Dendritic cell treated with granulocyte-macrophage colony-stimulating factor and Interleukin-4, amounts not matched to agents 40 ng/mL and 50 ng/mL, for 4 days (primary cell): ENCODE results near the gene ARTN.

Experiments used
- H3K27ac Mint-ChIP-seq: one replicate; pipeline ENCODE4 v1.8.0; 2022; ENCODE audit warnings: mild to moderate bottlenecking, mixed read lengths
- H3K27me3 Mint-ChIP-seq: one replicate; pipeline ENCODE4 v1.8.0; 2022; ENCODE audit warnings: mild to moderate bottlenecking, mixed read lengths
- H3K36me3 Mint-ChIP-seq: one replicate; pipeline ENCODE4 v1.8.0; 2022; ENCODE audit warnings: low read depth, mixed read lengths
- H3K4me1 Mint-ChIP-seq: one replicate; pipeline ENCODE4 v1.8.0; 2022; ENCODE audit warnings: low read depth, mixed read lengths
- H3K4me3 Mint-ChIP-seq: one replicate; pipeline ENCODE4 v1.8.0; 2022; ENCODE audit warnings: mild to moderate bottlenecking, moderate library complexity, mixed read lengths
- H3K9me3 Mint-ChIP-seq: one replicate; pipeline ENCODE4 v1.8.0; 2022; ENCODE audit warnings: mixed read lengths
- intact Hi-C: fragments of 100-400 bp; cut with micrococcal nuclease; formaldehyde crosslinking; loops from one replicate; pipeline ENCODE4 v1.15.0; 2022

ARTN gene

GRCh38 chr1:43976045-43976444 is 42.4 kb downstream of the ARTN start:
- H3K9me3 Mint-ChIP-seq, result no peaks in the 10 kb centered on the region
- intact Hi-C loops, result no loop called here
- peak overlapping the region; percentile 86 for H3K27ac Mint-ChIP-seq
- H3K36me3 Mint-ChIP-seq, result peaks cover 61% of the 10 kb centered on the region
- H3K27me3 Mint-ChIP-seq, result no peaks in the 10 kb centered on the region
- peak overlapping the region; percentile 86 for H3K4me3 Mint-ChIP-seq
- peaks cover 67% of the 10 kb centered on the region for H3K4me1 Mint-ChIP-seq

GRCh38 chr1:43976890-43977289 is 43.3 kb downstream of the ARTN start:
- H3K4me1 Mint-ChIP-seq, result peaks cover 64% of the 10 kb centered on the region
- H3K27ac Mint-ChIP-seq, result peak overlapping the region; percentile 27
- H3K9me3 Mint-ChIP-seq, result no peaks in the 10 kb centered on the region
- H3K4me3 Mint-ChIP-seq, result peak overlapping the region; percentile 86
- no peaks in the 10 kb centered on the region for H3K27me3 Mint-ChIP-seq
- H3K36me3 Mint-ChIP-seq, result peaks cover 59% of the 10 kb centered on the region
- intact Hi-C loops, result no loop called here

DNA sequence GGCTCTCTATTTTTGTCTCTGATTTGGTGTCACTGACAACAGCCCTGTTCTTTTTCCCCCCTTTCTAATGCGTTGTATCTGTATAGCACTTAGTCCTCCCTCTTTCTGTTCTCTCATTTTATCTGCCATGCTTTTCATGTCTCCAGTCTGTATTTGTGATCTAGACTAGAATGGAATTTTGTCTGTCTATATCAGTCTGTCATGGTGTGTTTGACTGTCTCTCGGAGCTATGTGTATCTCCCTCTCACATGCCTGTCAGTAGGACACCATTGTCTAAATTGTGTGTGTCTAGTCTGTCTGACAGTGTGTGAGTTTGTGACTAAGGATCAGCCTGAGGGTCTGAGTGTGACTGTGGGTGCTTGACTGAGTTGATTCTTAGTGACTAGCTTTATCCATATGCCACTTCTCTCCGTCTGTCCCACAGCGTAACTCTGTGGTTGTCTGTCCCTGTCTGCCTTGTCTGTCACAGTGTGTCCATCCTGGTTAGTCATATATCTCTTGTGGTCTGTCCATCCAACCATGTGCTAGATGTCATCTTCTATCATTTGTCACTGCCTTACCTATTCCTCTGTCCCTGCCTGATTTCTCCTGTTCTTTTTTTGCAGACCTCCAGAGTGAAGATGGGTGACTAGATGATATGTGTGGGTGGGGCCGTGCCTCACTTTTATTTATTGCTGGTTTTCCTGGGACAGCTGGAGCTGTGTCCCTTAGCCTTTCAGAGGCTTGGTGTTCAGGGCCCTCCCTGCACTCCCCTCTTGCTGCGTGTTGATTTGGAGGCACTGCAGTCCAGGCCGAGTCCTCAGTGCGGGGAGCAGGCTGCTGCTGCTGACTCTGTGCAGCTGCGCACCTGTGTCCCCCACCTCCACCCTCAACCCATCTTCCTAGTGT is 44.0 kb downstream of the ARTN start:
- intact Hi-C loops, result no loop called here
- Mint-ChIP-seq H3K27ac (peak overlapping the region; percentile 27), H3K27me3 (no peaks in the 10 kb centered on the region), H3K4me1 (peaks cover 68% of the 10 kb centered on the region), H3K4me3 (peak overlapping the region; percentile 86), H3K9me3 (no peaks in the 10 kb centered on the region), H3K36me3 (peaks cover 52% of the 10 kb centered on the region)

- H3K27ac Mint-ChIP-seq, result peak overlapping the region; percentile 59
- H3K4me3 Mint-ChIP-seq, result peak overlapping the region; percentile 74
- H3K4me1 Mint-ChIP-seq, result peaks cover 73% of the 10 kb centered on the region
- no peaks in the 10 kb centered on the region for H3K9me3 Mint-ChIP-seq
- intact Hi-C loops, result no loop called here
- H3K36me3 Mint-ChIP-seq, result peaks cover 49% of the 10 kb centered on the region
- peaks cover under 1% of the 10 kb centered on the region for H3K27me3 Mint-ChIP-seq
Measured at GRCh38 chr1:43978264-43978550, 44.6 kb downstream of the ARTN start.

GRCh38 chr1:43978551-43979260 is 45.1 kb downstream of the ARTN start, which contains the start of gene B4GALT2:
TSS of gene B4GALT2 (plus strand) at chr1:43979210. CDS start at chr1:43981161, 1,951 bp downstream.
- H3K36me3 Mint-ChIP-seq, result peaks cover 49% of the 10 kb centered on the region
- intact Hi-C loops, result no loop called here
- peaks cover 2% of the 10 kb centered on the region for H3K27me3 Mint-ChIP-seq

DNA sequence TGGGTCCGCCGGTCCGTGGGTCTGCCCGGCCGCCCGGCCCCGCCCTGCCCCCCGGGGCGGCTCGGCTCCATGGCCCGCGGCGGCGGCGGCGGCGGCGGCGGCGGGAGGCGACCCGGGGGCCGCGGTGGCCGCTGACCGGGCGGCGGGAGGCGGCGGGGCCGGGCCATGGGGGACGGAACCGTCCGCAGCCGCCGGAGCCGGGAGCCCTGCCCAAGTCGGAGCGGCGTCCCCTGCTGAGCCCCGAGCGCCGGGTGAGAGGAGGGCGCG is 45.6 kb downstream of the ARTN start:
- H3K27ac Mint-ChIP-seq, result no peak overlapping the region
- intact Hi-C loops, result no loop called here
- H3K27me3 Mint-ChIP-seq, result peaks cover 2% of the 10 kb centered on the region
- H3K9me3 Mint-ChIP-seq, result no peaks in the 10 kb centered on the region
- H3K4me3 Mint-ChIP-seq, result no peak overlapping the region
- H3K4me1 Mint-ChIP-seq, result peaks cover 68% of the 10 kb centered on the region
- peaks cover 47% of the 10 kb centered on the region for H3K36me3 Mint-ChIP-seq

More at GRCh38 chr1:43978551-43979260, 45.1 kb downstream of the ARTN start, which contains the start of gene B4GALT2:
- peaks cover 73% of the 10 kb centered on the region for H3K4me1 Mint-ChIP-seq
- peak within 1 kb of the TSS; percentile 86 for H3K4me3 Mint-ChIP-seq
- peak within 1 kb of the TSS; percentile 59 for H3K27ac Mint-ChIP-seq
- H3K9me3 Mint-ChIP-seq, result no peaks in the 10 kb centered on the region

DNA sequence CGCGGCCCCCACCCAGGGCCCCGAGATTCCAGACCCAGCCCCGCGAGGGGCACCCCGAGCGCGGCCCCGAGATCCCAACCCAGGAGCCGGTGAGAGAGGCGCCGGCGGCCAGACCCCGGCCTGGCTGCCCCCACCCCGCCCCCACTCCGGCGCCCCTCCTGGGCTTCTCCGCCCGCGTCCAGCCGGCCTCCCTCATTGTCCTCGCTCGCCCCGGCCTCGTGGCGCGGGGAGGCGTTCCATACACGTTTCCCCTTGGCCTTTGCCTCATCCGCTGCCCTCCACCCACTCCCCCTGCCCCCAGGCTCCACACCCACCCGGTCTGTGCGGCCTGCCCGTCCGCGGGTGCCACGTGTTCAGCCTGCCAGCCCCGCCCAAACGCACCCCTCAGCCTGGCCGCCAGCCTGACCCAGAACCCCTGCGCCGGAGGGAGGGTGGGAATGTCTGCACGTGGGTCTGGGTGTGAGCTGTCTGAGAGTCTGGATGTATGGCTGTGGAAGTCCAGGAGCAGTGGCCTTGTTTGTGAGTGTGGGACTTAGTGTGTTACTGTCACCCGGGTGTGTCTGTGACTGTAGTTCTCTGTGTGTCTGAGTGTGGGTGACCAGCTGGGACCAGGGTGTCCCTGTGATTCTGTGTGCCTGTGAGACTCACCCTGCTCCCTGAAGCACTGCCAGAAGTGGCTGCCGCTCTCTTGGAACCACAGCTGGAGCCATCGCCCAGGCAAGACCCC is 46.1 kb downstream of the ARTN start:
- peaks cover 2% of the 10 kb centered on the region for H3K27me3 Mint-ChIP-seq
- peaks cover 64% of the 10 kb centered on the region for H3K4me1 Mint-ChIP-seq
- H3K4me3 Mint-ChIP-seq, result peak overlapping the region; percentile 69
- peaks cover 42% of the 10 kb centered on the region for H3K36me3 Mint-ChIP-seq
- peak overlapping the region; percentile 23 for H3K27ac Mint-ChIP-seq
- intact Hi-C loops, result no loop called here
- H3K9me3 Mint-ChIP-seq, result no peaks in the 10 kb centered on the region

DNA sequence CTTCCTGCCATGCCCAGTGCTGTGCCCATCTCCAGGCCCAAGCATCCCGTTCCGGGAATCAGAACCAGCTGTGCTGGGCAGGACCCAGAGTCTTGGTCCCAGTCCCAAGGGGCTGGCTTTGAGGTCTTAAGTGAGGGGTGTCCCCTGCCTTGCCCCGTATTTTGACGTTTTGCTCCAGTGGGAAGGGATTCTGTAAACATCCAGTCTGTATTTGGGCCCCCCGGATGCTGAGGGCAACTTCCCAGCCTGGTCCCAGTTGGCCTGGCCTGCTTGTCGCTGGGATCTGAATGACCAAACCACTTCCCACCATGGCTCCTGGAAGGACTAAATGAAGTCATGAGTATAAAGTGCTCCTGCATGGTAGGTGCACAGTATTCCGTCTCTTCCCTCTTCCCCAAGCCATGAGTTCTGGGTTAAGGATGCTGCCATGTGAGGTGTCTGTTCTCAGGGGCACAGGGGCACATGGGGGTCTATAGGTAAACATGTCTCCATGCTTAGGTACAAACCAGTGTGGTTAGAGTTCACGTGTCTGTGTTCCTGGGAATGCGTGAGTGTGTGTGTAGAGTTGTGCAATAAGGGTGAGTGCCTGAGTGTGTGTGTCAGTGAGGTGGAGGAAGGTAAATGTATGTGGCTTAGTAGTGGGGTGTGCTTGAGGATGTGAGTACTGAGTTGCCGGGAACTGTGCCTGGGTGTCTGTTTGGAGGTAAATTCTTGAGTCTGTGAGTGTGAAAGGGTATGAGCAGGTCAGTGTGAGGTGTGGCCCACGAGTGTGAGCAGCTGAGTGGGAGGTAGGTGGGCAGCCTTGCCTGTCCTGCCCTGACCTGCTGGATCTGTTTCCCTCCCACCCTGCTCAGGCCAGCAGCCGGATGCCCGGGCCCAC is 46.9 kb downstream of the ARTN start:
- intact Hi-C loops, result no loop called here
- Mint-ChIP-seq H3K36me3 (peaks cover 37% of the 10 kb centered on the region), H3K27ac (no peak overlapping the region), H3K9me3 (no peaks in the 10 kb centered on the region), H3K4me1 (peaks cover 64% of the 10 kb centered on the region), H3K4me3 (peak overlapping the region; percentile 69), H3K27me3 (peaks cover 2% of the 10 kb centered on the region)

GRCh38 chr1:43981135-43981491 is 47.5 kb downstream of the ARTN start:
- peaks cover 2% of the 10 kb centered on the region for H3K27me3 Mint-ChIP-seq
- no peaks in the 10 kb centered on the region for H3K9me3 Mint-ChIP-seq
- intact Hi-C loops, result no loop called here
- H3K36me3 Mint-ChIP-seq, result peaks cover 33% of the 10 kb centered on the region
- H3K4me1 Mint-ChIP-seq, result peaks cover 58% of the 10 kb centered on the region
- no peak overlapping the region for H3K27ac Mint-ChIP-seq
- no peak overlapping the region for H3K4me3 Mint-ChIP-seq

- Mint-ChIP-seq H3K9me3 (no peaks in the 10 kb centered on the region), H3K27me3 (peaks cover 2% of the 10 kb centered on the region), H3K27ac (no peak overlapping the region), H3K4me1 (peaks cover 53% of the 10 kb centered on the region), H3K4me3 (no peak overlapping the region), H3K36me3 (peaks cover 28% of the 10 kb centered on the region)
- intact Hi-C loops, result no loop called here
Measured at GRCh38 chr1:43981636-43982035, 48.0 kb downstream of the ARTN start.

- H3K4me3 Mint-ChIP-seq, result no peak overlapping the region
- peaks cover 2% of the 10 kb centered on the region for H3K27me3 Mint-ChIP-seq
- H3K27ac Mint-ChIP-seq, result no peak overlapping the region
- peaks cover 22% of the 10 kb centered on the region for H3K36me3 Mint-ChIP-seq
- peaks cover 47% of the 10 kb centered on the region for H3K4me1 Mint-ChIP-seq
- intact Hi-C loops, result no loop called here
- no peaks in the 10 kb centered on the region for H3K9me3 Mint-ChIP-seq
Measured at GRCh38 chr1:43982241-43982640, 48.6 kb downstream of the ARTN start.

- Mint-ChIP-seq H3K27ac (no peak overlapping the region), H3K27me3 (peaks cover 2% of the 10 kb centered on the region), H3K4me3 (no peak overlapping the region), H3K9me3 (no peaks in the 10 kb centered on the region), H3K36me3 (peaks cover 16% of the 10 kb centered on the region), H3K4me1 (peaks cover 43% of the 10 kb centered on the region)
- intact Hi-C loops, result no loop called here
Measured at GRCh38 chr1:43982808-43983207, 49.2 kb downstream of the ARTN start.

DNA sequence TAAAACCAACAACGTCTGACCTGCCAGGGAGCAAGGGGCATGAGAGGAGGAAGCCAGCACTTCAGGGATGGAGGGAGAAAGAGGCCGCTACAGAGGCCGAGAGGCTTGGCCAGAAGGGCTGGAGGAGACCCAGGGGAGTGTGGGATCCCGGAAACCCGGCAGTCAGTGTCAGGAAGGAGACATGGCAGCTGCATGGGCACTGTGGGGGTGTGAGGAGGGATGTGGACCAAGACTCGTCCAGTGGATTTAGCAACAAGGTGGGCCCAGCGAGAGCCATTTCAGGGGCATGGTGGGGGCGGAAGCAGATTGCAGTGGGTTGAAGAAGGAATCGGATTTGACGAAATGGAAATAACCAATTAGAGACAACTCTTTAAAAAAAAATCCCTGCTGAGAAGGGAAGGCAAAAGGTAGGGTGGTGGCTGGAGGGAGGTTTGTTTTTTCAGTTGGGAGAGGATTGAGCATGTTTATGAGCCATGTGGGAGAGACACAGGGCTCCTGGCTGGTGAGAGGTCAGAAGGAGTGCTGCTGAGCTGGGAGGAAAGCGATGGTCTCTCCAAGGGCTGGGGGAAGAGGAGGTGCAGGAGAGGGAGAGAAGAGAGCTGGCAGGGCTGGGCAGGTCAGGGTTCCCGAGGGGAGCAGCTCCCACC is 49.8 kb downstream of the ARTN start:
- peaks cover 11% of the 10 kb centered on the region for H3K36me3 Mint-ChIP-seq
- no peaks in the 10 kb centered on the region for H3K9me3 Mint-ChIP-seq
- H3K27me3 Mint-ChIP-seq, result peaks cover 2% of the 10 kb centered on the region
- peaks cover 40% of the 10 kb centered on the region for H3K4me1 Mint-ChIP-seq
- H3K27ac Mint-ChIP-seq, result no peak overlapping the region
- no peak overlapping the region for H3K4me3 Mint-ChIP-seq
- intact Hi-C loops, result no loop called here
